ENCODE data around the gene RILP.

Gene RILP

DNA sequence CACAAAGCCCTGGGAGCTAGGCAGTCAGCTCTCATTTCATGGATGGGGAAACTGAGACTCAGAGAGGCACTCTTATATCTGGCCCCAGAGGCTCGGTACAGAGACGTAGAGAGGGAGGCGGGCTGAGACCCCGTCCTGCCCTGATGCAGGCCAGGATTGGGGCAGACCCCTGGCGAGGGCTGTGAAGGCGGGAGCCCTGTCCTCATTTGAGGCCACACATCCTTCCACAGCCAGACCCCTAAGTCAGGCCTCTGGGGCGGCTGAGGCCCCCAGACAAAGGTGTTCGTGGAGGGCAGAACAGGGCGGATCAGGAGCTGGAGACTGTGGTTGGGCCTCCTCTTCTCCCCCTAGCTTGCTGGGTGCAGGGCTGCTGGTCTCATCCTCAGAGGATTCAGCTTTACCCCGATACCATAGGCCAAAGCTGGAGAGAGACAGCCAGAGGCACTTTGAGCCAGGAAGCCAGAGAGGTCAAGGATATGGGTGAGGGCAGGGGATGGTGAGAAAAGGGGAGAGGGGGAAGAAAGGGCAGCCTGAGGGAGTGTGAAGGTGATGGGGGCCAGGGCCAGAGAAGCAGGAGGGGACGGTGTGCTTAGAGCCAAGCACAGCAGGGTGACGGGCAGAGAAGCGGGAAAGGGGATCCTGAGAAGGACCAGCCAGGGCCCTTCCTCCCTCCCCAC is 3.3 kb downstream of the RILP start:
- no peak for DNase-seq

GRCh38 chr17:1645207-1646171 is 4.2 kb downstream of the RILP start, which contains the start of gene SCARF1:
SCARF1 (minus strand) TSS chr17:1645732; CDS start chr17:1645697, 35 bp downstream.
- no peak for DNase-seq

DNA sequence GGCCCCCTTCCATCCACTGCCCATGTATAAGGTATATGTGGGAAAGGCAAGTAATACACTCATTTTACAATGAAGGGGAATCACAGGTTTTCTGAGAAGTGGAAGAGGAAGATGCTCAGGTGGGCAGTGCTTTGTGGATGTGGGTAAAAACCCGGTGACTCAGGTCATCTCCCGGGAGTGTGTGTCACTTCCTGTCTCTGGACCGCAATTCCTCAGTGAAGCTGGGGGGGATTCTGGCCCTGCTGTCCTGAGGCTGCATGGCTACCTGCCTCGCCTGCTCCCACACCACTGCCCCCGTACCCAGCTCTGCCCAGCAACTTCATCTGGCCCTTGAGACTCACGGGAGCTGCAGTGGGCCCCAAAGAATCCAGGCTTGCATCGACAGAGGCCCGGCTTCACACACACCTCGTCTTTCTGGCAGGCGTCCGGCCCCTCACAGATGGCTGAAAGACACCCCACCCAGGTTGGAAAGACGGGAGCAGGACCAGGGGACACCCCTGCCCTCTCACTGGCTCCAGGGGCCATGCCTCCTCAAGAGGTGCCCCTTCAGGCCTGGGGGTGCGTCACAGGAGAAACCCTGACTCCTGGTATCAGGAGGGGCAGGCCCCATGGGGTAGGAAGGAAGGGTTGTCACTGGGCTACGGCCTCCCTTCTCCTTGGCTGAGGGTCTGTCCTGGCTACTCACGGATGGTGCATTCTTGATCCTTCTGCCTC is 5.0 kb downstream of the RILP start:
- no peak for DNase-seq

DNA sequence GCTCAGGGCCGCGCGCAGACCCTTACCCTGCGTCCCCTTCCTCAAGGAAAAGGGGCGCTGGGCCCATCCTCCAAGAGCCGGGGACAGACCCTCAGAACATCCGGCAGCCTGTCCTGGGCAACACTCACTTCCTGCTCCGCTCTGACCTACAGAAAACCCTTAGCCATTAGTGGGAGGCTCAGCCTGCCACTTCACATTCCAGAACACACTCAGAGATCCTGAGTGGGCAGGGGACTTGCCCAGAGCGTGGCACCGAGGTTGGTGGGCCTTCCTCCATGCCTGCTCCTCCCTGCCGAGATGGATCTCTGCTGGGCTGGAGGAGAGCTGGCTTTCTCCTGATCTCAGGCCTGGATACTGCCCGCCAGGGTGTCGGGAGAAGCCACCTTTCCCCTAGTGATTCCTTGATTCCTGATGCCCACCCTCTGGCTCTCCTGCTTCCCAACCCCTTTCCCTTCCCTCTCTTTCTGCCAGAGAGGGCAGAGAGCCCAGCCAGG is 5.6 kb downstream of the RILP start:
- DNase-seq: no peak

DNA sequence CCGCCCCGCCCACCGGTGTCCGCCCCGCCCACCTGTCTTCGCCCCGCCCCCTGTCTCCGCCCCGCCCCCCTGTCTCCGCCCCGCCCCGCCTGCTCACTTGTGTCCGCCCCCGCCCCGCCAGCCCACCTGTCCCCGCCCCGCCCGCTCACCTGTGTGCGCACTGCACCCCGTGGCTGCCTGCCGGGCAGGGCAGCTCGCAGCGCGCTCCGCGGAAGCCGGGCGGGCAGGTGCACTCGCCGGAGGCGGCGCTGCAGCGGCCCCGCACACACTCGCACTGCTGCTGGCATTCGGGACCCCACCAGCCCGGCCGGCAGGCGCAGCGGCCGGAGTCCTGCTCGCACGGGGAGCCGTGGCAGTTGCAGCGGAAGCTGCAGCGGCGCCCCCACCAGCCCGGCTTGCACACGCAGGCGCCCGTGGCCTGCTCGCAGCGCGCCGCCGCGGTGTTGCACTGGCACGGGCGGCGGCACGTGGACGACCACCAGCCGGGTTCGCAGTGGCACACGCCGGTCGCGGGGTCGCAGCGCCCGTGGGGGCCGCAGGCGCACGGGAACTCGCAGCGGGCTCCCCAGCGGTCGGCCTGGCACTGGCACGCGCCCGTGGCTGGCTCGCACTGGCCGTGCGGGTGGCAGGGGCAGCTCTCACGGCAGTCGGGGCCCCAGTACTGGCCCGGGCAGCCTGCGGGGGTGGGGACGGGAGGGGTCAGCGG is 6.2 kb downstream of the RILP start:
- no peak for DNase-seq

DNA sequence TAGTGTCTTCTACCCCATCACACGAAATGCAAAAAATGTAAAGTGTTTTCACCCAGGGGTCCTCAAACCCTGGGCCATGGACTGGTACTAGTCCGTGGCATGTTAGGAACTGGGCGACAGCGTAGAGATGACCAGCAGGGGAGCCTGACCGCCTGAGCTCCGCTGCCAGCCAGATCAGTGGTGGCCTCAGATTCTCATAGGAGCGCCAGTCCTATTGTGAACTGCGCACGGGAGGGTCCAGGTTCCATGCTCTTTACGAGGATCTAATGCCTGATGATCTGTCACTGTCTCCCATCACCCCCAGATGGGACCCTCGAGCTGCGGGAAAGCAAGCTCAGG is 8.6 kb downstream of the RILP start:
- DNase-seq: no peak

GRCh38 chr17:1640329-1641064 is 9.2 kb downstream of the RILP start:
- no peak for DNase-seq

- no peak for DNase-seq
Observed at GRCh38 chr17:1639549-1640180, 10.0 kb downstream of the RILP start.

GRCh38 chr17:1638624-1639300 is 10.9 kb downstream of the RILP start:
- no peak for DNase-seq

DNA sequence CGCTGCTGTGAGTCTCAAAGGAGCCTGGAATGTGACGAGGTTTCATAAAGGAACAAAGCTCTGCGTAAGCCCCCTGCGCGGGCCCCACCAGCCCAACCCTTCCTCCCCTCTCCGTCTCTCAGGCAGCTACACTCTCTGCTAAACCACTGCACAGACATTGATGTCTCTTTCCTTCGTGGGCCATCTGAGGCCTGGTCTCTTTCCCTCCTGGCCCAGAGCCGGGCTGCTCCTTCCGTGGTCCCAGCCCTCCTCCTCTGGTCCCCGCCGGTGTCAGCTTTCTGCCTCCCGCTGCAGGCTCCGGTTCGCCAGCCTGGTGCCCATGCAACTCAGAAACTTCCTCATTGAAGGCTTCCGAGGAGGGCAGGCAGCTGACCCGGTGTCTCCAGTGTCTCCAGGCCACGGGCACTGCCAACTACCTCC is 11.5 kb downstream of the RILP start:
- no peak for DNase-seq

- DNase-seq: no peak
Observed at GRCh38 chr17:1636732-1637285, 12.9 kb downstream of the RILP start.

GRCh38 chr17:1635675-1636465 is 13.8 kb downstream of the RILP start:
- no peak for DNase-seq

- DNase-seq: no peak
Observed at GRCh38 chr17:1634841-1635650, 14.6 kb downstream of the RILP start.

DNA sequence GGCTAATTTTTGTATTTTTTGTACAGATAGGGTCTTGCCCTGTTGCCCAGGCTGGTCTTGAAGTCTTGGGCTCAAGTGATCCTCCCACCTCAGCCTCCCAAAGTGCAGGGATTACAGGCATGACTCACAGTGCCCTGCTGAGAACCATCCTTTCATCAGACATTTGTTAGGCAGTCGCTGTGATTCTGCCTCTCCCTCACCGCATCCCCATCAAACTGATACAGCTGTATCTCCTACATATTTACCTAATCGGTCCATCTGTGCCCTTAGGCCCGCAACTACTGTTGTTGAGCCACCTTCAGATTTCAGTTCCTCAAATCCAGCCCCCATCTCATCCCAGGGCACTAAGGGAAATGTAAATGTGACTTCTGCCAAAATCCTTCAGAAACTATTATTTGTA is 19.0 kb downstream of the RILP start:
- DNase-seq: no peak

- no peak for DNase-seq
Observed at GRCh38 chr17:1629504-1630310, 20.0 kb downstream of the RILP start.

GRCh38 chr17:1628856-1629503 is 20.7 kb downstream of the RILP start:
- peak; percentile 67 for DNase-seq

All from NCI-H1417 treated with DMSO at 0.1 percent for 48 hours (cell line).